ENCODE measurements around the gene CKB.

Gene CKB

DNA sequence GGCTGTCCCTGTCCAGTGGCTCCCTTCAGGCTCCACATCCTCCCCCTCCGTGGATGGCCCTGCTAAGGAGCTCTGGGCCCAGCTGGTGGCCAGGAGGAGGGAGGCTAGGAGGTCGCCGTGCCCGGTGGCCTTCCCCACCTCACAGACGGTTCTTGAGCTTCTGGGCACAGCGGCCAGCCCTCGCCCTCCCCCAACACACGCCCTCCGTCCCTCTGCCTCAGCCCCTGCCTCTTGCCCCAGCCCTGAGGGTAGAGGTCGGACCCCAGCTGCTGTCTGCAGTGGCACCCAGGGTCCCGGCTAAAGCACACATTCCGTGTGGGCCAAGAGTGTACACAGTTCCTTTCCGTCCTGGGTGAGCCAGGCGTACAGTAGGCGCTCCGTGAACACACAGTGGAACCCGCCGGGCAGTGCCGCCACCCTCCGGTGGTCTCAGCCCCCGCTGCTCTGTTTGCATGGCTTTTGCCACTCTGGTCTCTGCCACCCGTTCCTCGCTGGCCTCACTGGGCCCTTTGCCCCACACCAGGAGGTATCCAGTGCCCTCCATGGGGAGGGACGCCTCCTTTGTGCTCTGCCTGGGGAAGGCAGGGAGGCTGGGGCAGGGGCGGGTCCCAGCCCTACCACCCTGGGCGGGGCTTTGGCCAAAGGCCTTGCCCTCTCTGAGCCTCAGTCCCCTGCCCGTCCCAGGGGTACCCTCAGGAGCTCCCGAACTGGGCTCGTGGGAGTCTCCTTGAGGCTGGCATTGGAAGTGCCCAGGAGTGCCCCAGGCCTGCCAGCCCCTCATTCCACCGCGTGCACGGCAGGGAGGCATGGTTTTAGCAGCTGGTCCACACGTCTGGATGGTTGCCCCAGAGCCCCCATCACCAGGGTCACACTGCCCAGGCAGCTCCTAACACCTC lies 19.3 kb upstream of the CKB start:
- TF ChIP-seq, protein P1, sequence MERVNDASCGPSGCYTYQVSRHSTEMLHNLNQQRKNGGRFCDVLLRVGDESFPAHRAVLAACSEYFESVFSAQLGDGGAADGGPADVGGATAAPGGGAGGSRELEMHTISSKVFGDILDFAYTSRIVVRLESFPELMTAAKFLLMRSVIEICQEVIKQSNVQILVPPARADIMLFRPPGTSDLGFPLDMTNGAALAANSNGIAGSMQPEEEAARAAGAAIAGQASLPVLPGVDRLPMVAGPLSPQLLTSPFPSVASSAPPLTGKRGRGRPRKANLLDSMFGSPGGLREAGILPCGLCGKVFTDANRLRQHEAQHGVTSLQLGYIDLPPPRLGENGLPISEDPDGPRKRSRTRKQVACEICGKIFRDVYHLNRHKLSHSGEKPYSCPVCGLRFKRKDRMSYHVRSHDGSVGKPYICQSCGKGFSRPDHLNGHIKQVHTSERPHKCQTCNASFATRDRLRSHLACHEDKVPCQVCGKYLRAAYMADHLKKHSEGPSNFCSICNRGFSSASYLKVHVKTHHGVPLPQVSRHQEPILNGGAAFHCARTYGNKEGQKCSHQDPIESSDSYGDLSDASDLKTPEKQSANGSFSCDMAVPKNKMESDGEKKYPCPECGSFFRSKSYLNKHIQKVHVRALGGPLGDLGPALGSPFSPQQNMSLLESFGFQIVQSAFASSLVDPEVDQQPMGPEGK (CRISPR knock-in tag; IDR thresholded peaks at IDR 0.05; ENCODE audit: borderline replicate concordance), result no peak
- TF ChIP-seq ZFP3 (CRISPR knock-in tag; IDR thresholded peaks at IDR 0.05) (no peak), CSRNP3 (CRISPR knock-in tag; IDR thresholded peaks at IDR 0.05) (no peak), TCF4 (CRISPR knock-in tag; IDR thresholded peaks at IDR 0.05; ENCODE audit: borderline replicate concordance) (no peak), TOX (CRISPR knock-in tag; IDR thresholded peaks at IDR 0.05; ENCODE audit: borderline replicate concordance) (no peak), GLIS3 (CRISPR knock-in tag; IDR thresholded peaks at IDR 0.05) (no peak), ZNF70 (CRISPR knock-in tag; IDR thresholded peaks at IDR 0.05) (no peak), ZC3H10 (CRISPR knock-in tag; IDR thresholded peaks at IDR 0.05) (no peak), ZFP30 (CRISPR knock-in tag; IDR thresholded peaks at IDR 0.05) (no peak), RARB (CRISPR knock-in tag; IDR thresholded peaks at IDR 0.05) (no peak), ISL1 (CRISPR knock-in tag; IDR thresholded peaks at IDR 0.05) (no peak), POU6F1 (CRISPR knock-in tag; IDR thresholded peaks at IDR 0.05; ENCODE audit: borderline replicate concordance, low read depth) (no peak), ARNTL (CRISPR knock-in tag; IDR thresholded peaks at IDR 0.05; ENCODE audit: borderline replicate concordance, low read depth) (no peak), ZNF8 (CRISPR knock-in tag; IDR thresholded peaks at IDR 0.05) (no peak), BACH2 (CRISPR knock-in tag; IDR thresholded peaks at IDR 0.05; ENCODE audit: borderline replicate concordance) (no peak)
- TF ChIP-seq, protein P2, sequence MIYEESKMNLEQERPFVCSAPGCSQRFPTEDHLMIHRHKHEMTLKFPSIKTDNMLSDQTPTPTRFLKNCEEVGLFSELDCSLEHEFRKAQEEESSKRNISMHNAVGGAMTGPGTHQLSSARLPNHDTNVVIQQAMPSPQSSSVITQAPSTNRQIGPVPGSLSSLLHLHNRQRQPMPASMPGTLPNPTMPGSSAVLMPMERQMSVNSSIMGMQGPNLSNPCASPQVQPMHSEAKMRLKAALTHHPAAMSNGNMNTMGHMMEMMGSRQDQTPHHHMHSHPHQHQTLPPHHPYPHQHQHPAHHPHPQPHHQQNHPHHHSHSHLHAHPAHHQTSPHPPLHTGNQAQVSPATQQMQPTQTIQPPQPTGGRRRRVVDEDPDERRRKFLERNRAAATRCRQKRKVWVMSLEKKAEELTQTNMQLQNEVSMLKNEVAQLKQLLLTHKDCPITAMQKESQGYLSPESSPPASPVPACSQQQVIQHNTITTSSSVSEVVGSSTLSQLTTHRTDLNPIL (CRISPR knock-in tag; IDR thresholded peaks at IDR 0.05; ENCODE audit: low read depth), result no peak
- ATAC-seq, result no peak

DNA sequence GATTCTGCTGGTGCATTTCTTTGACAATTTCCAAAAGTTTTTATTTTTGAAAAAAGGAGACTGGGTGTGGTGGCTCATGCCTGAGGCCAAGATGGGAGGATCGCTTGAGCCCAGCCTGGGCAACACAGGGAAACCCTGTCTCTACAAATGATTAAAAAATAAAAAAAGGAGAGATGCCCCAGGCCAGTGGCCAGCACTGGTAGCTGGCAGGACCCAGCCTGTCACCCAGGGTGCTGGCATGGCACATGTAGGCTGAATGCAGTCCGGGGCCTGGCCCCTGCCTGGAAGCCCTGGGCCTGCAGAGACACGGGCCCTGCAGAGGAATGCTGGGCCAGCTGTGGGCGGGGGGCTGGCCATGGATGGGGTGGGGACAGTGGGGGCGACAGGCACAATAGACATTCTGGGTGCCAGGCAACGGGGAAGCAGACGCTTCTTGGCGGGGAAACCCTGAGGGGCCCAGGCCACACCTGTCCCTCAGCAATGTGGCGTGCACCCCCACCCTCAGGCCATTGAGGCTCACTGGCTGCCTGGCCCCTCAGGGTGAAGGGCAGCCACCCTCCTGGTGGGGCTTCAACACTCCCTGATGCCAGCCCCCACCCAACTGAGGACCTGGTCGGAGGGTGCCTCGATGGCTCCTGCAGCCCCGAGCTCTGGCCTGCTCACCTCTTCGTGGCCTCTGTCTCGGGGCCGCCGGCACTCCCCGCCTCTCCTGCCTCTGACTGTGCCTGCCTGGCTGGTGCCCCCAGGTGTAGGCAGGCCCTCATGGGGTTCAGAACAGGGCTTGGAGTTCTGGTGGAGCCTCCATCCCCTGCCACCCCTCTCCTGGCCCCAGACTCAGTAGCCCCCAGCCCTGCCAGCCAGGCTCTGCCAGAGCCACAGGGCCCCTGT lies 18.4 kb upstream of the CKB start:
- ATAC-seq, result peak; percentile 19
- TF ChIP-seq TOX (CRISPR knock-in tag; IDR thresholded peaks at IDR 0.05; ENCODE audit: borderline replicate concordance) (no peak), GLIS3 (CRISPR knock-in tag; IDR thresholded peaks at IDR 0.05) (no peak), ZC3H10 (CRISPR knock-in tag; IDR thresholded peaks at IDR 0.05) (no peak), CSRNP3 (CRISPR knock-in tag; IDR thresholded peaks at IDR 0.05) (no peak), CSDC2 (CRISPR knock-in tag; IDR thresholded peaks at IDR 0.05) (no peak), OSR1 (CRISPR knock-in tag; IDR thresholded peaks at IDR 0.05) (no peak)
- TF ChIP-seq, protein P2 (CRISPR knock-in tag; IDR thresholded peaks at IDR 0.05; ENCODE audit: low read depth), result no peak

Data from SK-N-SH treated with all-trans-retinoic acid at 6 μM for 48 hours (cell line).